ENCODE measurements around the gene FARS2.

FARS2 gene

DNA sequence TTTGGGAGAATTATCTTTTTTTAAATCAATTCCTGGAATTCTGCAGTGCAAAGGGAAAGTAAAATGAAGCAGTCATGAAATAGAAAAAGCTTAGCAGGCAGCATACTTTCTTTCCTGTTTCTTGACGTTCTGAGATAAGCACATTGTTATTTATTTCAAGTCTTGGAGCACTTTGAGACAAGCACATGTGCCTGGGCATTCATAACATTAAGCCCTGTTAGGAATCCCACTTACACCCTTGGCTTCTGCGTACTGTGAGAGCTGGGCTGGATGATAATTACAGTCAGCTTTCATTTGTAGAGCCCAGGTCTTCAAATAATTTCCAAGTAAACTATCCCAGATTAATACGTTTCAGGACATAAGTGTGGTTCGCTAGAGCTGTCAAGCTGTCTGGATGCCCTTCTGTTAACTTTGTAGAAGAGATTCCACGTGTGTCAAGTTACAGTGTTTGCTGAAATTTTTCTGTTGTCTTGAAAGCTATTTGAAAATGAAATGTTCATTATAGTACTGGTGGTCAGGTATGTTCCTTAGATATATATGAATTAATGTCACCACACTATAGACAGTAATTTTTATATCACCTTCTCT lies 8.9 kb downstream of the FARS2 start:
- Histone ChIP-seq H3K9me3 (ENCODE audit: control insufficient read depth, low read length) (no peaks in the 10 kb centered on the region), H3K4me1 (ENCODE audit: control insufficient read depth, insufficient read depth, low read length) (no peaks in the 10 kb centered on the region), H3K36me3 (ENCODE audit: control insufficient read depth, insufficient read depth, low read length) (no peaks in the 10 kb centered on the region), H3K4me3 (ENCODE audit: insufficient read depth, low read depth, low read length) (no peak overlapping the region), H3K27ac (ENCODE audit: insufficient read depth, low read depth, low read length, poor library complexity, severe bottlenecking) (no peak overlapping the region), H3K27me3 (ENCODE audit: control insufficient read depth, insufficient read depth, low read length, poor library complexity, severe bottlenecking) (no peaks in the 10 kb centered on the region)
- 79 to 82% methylated on average over 5 of the region's 5 CpGs for WGBS, 2 experiments

DNA sequence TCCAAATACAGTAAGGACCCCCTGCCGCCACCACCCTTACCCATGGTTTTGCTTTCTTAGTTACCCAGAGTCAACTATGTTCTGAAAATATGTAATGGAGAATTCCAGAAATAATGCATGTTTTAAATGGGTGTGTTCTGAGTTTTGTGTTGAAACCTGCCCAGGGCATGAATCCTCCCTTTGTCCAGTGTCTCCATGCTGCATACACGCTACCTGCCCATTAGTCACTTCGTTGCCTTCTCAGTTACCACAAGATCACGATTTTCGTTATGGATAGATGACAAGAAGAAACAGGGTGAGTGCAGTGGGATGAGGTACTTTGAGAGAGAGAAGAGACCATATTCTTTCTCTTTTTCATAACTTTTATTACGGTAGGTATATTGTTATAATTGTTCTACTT lies 10.6 kb downstream of the FARS2 start:
- Histone ChIP-seq H3K27me3 (ENCODE audit: control insufficient read depth, insufficient read depth, low read length, poor library complexity, severe bottlenecking) (no peaks in the 10 kb centered on the region), H3K9me3 (ENCODE audit: control insufficient read depth, low read length) (no peaks in the 10 kb centered on the region), H3K27ac (ENCODE audit: insufficient read depth, low read depth, low read length, poor library complexity, severe bottlenecking) (no peak overlapping the region), H3K4me1 (ENCODE audit: control insufficient read depth, insufficient read depth, low read length) (no peaks in the 10 kb centered on the region), H3K4me3 (ENCODE audit: insufficient read depth, low read depth, low read length) (no peak overlapping the region), H3K36me3 (ENCODE audit: control insufficient read depth, insufficient read depth, low read length) (no peaks in the 10 kb centered on the region)
- 99 to 100% methylated on average over 4 to 5 of the region's 6 CpGs for WGBS, 2 experiments

DNA sequence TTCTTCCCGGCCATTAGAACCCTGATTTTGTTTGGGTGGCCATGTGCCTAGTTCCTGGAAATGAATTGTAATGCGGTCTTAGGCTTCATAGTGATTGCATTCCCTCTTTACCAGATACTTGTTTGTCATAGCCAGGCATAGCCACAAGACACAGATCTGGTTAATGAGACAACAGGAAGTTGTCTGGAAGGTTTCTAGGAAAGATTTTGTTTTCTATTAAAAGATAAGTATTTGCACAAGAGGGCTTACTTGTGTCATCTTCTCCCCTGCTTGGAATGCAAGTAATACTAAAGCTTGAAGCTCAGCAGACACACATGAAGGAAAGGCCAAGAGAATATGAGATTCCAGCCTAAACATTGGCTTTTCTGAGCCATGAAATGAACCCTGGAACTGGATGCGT lies 12.9 kb downstream of the FARS2 start:
- WGBS, 2 experiments, result 93 to 98% methylated on average over 3 of the region's 3 CpGs
- no peaks in the 10 kb centered on the region for H3K36me3 ChIP-seq (ENCODE audit: control insufficient read depth, insufficient read depth, low read length)
- H3K9me3 ChIP-seq (ENCODE audit: control insufficient read depth, low read length), result no peaks in the 10 kb centered on the region

DNA sequence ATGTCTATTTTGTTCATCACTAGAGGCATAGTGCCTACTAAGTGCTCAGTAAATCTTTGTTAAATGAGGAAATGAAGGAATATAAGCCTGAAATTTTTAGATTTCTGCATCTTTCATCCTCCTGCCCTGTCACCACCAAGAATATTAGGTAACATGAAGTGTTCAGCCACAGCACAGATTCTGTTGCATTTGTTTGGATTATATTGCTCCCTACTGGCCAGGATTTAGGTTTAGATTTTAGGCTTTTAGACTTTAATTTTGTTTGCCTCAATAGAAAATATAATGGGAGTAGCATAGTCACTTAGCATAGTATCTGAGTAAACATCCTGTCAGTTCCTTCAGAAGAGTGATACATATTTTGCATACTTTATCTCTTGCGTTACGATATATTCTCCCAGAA lies 14.2 kb downstream of the FARS2 start:
- Histone ChIP-seq H3K4me3 (ENCODE audit: insufficient read depth, low read depth, low read length) (no peak overlapping the region), H3K9me3 (ENCODE audit: control insufficient read depth, low read length) (no peaks in the 10 kb centered on the region), H3K4me1 (ENCODE audit: control insufficient read depth, insufficient read depth, low read length) (no peaks in the 10 kb centered on the region), H3K27ac (ENCODE audit: insufficient read depth, low read depth, low read length, poor library complexity, severe bottlenecking) (no peak overlapping the region), H3K36me3 (ENCODE audit: control insufficient read depth, insufficient read depth, low read length) (no peaks in the 10 kb centered on the region), H3K27me3 (ENCODE audit: control insufficient read depth, insufficient read depth, low read length, poor library complexity, severe bottlenecking) (no peaks in the 10 kb centered on the region)
- no CpG with 5 or more reads among the region's 2 CpGs for WGBS, 2 experiments

More for the DNA sequence above, 12.9 kb downstream of the FARS2 start:
- Histone ChIP-seq H3K4me3 (ENCODE audit: insufficient read depth, low read depth, low read length) (no peak overlapping the region), H3K27me3 (ENCODE audit: control insufficient read depth, insufficient read depth, low read length, poor library complexity, severe bottlenecking) (no peaks in the 10 kb centered on the region), H3K27ac (ENCODE audit: insufficient read depth, low read depth, low read length, poor library complexity, severe bottlenecking) (no peak overlapping the region), H3K4me1 (ENCODE audit: control insufficient read depth, insufficient read depth, low read length) (no peaks in the 10 kb centered on the region)

DNA sequence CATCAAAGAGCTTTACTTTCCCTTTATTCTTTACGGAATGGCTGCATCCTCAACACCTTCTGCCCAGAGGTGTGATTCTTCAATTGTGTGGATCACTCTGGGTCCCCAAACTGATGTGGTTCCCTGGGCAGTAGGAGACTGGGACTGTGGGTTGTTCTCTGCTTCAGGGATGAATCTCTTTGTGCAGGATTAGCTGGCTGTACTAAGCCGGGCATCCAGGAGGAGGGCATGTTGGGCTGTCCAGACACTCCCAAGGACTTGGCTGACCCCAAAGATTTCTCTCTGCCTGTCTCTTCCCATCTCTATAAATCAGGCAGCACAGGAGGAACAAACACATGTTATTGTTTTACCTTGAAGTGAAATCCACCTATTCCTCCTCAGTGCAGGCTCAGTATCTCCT lies 15.3 kb downstream of the FARS2 start:
- Histone ChIP-seq H3K27ac (ENCODE audit: insufficient read depth, low read depth, low read length, poor library complexity, severe bottlenecking) (no peak overlapping the region), H3K4me1 (ENCODE audit: control insufficient read depth, insufficient read depth, low read length) (no peaks in the 10 kb centered on the region), H3K9me3 (ENCODE audit: control insufficient read depth, low read length) (no peaks in the 10 kb centered on the region), H3K27me3 (ENCODE audit: control insufficient read depth, insufficient read depth, low read length, poor library complexity, severe bottlenecking) (no peaks in the 10 kb centered on the region), H3K36me3 (ENCODE audit: control insufficient read depth, insufficient read depth, low read length) (no peaks in the 10 kb centered on the region), H3K4me3 (ENCODE audit: insufficient read depth, low read depth, low read length) (no peak overlapping the region)
- WGBS, 2 experiments, result 63 to 76% methylated on average over 2 of the region's 2 CpGs

DNA sequence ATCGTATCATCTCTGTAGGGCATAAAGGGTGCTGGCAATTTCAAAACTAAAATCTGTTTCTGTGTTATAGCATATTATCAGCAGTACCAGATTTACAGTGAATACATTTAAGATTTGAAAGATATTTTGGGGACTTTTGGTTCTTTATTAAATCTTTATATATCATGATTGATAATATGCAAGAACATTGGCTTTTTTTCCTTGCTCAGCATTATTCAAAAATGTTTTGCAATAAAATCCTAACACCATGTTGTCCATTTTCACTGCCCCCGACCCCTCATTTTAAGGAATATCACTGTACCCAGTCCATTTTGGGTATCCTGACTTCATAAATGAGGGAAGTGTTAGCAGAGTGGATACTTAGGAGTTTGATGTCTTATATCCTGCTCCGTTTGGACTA lies 16.3 kb downstream of the FARS2 start:
- no peaks in the 10 kb centered on the region for H3K4me1 ChIP-seq (ENCODE audit: control insufficient read depth, insufficient read depth, low read length)
- no peak overlapping the region for H3K27ac ChIP-seq (ENCODE audit: insufficient read depth, low read depth, low read length, poor library complexity, severe bottlenecking)
- H3K9me3 ChIP-seq (ENCODE audit: control insufficient read depth, low read length), result no peaks in the 10 kb centered on the region
- H3K27me3 ChIP-seq (ENCODE audit: control insufficient read depth, insufficient read depth, low read length, poor library complexity, severe bottlenecking), result no peaks in the 10 kb centered on the region
- H3K36me3 ChIP-seq (ENCODE audit: control insufficient read depth, insufficient read depth, low read length), result no peaks in the 10 kb centered on the region
- H3K4me3 ChIP-seq (ENCODE audit: insufficient read depth, low read depth, low read length), result no peak overlapping the region
- WGBS, 2 experiments, result 90 to 95% methylated on average over 2 to 3 of the region's 3 CpGs

DNA sequence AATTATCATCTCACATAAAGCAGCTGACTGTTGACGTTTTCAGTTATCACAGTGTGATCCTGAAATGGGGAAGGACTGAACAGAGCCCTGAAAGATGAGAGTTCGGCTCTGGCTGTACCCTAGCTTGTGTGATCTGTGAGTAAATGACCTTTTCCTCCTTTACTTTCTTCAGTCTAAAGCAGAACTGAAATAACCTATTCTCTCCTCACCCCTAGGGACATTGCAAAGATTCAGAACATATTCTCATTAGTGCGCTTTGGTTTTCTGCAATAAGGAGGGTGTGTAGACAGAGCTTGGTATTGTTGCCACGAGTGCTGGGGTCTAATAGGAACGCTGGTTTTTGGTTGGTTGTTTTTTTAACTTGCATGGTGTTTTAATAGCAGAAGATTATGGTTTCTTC lies 16.7 kb downstream of the FARS2 start:
- Histone ChIP-seq H3K36me3 (ENCODE audit: control insufficient read depth, insufficient read depth, low read length) (no peaks in the 10 kb centered on the region), H3K27me3 (ENCODE audit: control insufficient read depth, insufficient read depth, low read length, poor library complexity, severe bottlenecking) (no peaks in the 10 kb centered on the region), H3K4me1 (ENCODE audit: control insufficient read depth, insufficient read depth, low read length) (no peaks in the 10 kb centered on the region), H3K27ac (ENCODE audit: insufficient read depth, low read depth, low read length, poor library complexity, severe bottlenecking) (no peak overlapping the region), H3K4me3 (ENCODE audit: insufficient read depth, low read depth, low read length) (no peak overlapping the region), H3K9me3 (ENCODE audit: control insufficient read depth, low read length) (no peaks in the 10 kb centered on the region)
- WGBS, 2 experiments, result 83 to 90% methylated on average over 5 of the region's 5 CpGs

DNA sequence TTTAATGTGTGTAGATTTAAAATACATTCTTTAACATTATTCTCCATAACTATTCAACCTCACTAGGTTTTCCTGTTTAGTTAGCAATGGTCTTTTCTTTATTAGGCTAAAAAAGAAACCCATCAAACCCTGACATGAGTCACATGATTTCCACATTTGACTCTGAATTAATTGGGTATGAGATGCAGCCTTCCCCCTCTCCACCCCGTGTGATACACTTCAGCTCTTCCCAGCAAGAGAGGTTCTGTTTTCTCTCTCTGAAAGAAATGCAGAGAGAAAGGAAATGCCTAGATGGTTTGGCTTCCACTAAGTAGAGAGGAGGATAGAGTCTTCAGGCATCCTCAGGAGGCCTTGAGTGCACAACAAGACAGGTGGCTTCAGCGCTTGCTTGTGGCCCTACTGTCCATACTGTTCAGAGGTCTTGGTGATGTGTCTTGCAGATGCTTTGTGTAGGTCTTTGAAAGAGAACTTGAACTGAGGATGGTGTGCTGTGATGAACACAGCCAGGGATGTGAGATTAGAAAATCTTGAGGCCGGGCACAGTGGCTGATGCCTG lies 17.3 kb downstream of the FARS2 start:
- no peaks in the 10 kb centered on the region for H3K27me3 ChIP-seq (ENCODE audit: control insufficient read depth, insufficient read depth, low read length, poor library complexity, severe bottlenecking)
- no peak overlapping the region for H3K27ac ChIP-seq (ENCODE audit: insufficient read depth, low read depth, low read length, poor library complexity, severe bottlenecking)
- H3K4me3 ChIP-seq (ENCODE audit: insufficient read depth, low read depth, low read length), result no peak overlapping the region
- 64 to 70% methylated on average over 3 of the region's 3 CpGs for WGBS, 2 experiments
- no peaks in the 10 kb centered on the region for H3K36me3 ChIP-seq (ENCODE audit: control insufficient read depth, insufficient read depth, low read length)
- H3K9me3 ChIP-seq (ENCODE audit: control insufficient read depth, low read length), result no peaks in the 10 kb centered on the region
- no peaks in the 10 kb centered on the region for H3K4me1 ChIP-seq (ENCODE audit: control insufficient read depth, insufficient read depth, low read length)

DNA sequence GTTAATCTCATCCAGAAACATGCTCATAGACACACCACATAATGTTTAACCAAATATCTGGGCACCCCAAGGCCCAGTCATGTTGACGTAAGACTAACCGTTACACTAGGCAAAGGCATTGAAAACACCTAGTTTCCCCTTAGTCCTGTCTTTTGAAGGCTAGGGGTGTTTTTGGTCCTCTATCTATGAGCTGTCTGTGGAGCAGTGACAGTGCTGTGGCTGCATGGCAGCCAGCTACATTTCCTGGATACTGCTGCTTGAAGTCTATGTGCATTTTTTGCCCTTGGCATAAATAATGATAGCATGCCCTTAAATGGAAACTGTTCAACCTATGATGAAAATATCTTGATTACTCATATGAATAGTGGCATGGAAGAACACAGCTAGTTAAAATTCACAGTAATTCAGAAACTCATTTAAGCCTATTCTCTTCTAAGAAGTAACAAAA lies 18.6 kb downstream of the FARS2 start:
- 92 to 96% methylated on average over 2 of the region's 2 CpGs for WGBS, 2 experiments
- Histone ChIP-seq H3K36me3 (ENCODE audit: control insufficient read depth, insufficient read depth, low read length) (no peaks in the 10 kb centered on the region), H3K27ac (ENCODE audit: insufficient read depth, low read depth, low read length, poor library complexity, severe bottlenecking) (no peak overlapping the region), H3K27me3 (ENCODE audit: control insufficient read depth, insufficient read depth, low read length, poor library complexity, severe bottlenecking) (no peaks in the 10 kb centered on the region), H3K4me1 (ENCODE audit: control insufficient read depth, insufficient read depth, low read length) (no peaks in the 10 kb centered on the region), H3K9me3 (ENCODE audit: control insufficient read depth, low read length) (no peaks in the 10 kb centered on the region), H3K4me3 (ENCODE audit: insufficient read depth, low read depth, low read length) (no peak overlapping the region)

DNA sequence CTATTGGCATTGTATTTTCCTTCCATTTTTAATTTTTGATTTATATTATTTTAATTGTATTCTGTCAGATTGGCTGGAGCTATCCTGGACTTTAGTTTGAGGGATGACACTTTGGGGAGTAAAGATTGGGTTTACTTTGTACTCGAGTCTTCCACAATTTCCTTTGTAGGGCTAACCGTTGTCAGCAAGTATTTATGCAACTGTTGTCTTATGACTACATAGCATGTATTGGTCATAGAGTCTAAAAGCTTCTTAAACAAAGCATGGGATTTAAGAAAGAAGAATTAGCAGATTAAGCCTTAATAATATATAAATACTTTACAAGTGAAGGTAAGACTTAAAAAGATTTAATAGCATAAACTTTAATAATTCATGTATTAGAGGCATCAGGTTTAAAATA lies 19.6 kb downstream of the FARS2 start:
- H3K4me3 ChIP-seq (ENCODE audit: insufficient read depth, low read depth, low read length), result no peak overlapping the region
- H3K9me3 ChIP-seq (ENCODE audit: control insufficient read depth, low read length), result no peaks in the 10 kb centered on the region
- 92 to 97% methylated on average over 2 of the region's 2 CpGs for whole genome bisulfite sequencing, 2 experiments
- H3K4me1 ChIP-seq (ENCODE audit: control insufficient read depth, insufficient read depth, low read length), result no peaks in the 10 kb centered on the region
- no peak overlapping the region for H3K27ac ChIP-seq (ENCODE audit: insufficient read depth, low read depth, low read length, poor library complexity, severe bottlenecking)
- H3K36me3 ChIP-seq (ENCODE audit: control insufficient read depth, insufficient read depth, low read length), result no peaks in the 10 kb centered on the region
- no peaks in the 10 kb centered on the region for H3K27me3 ChIP-seq (ENCODE audit: control insufficient read depth, insufficient read depth, low read length, poor library complexity, severe bottlenecking)
